K562 (cell line): ENCODE results near the gene AMOTL1. TPM values are rescaled to one million over a fixed set of nuclear protein-coding genes. Genes with fewer than 3 reads are reported as not detected.

Experiments
- BRF2 ChIP-seq: IDR thresholded peaks from 3 replicates; pipeline ENCODE4 v1.6.1; 2011; ENCODE audit warnings: borderline replicate concordance, mild to moderate bottlenecking; ENCODE audit not compliant: insufficient read length, insufficient read depth
- DNMT1 ChIP-seq: fragments of 450-650 bp; IDR thresholded peaks from 2 replicates; pipeline ENCODE4 v1.6.1; 2016; ENCODE audit warnings: antibody characterized with exemption, mild to moderate bottlenecking
- FOS ChIP-seq: IDR thresholded peaks from 3 replicates; pipeline ENCODE4 v1.6.1; 2011; ENCODE audit not compliant: insufficient read length; ENCODE audit errors: extremely low read depth
- HMG20B ChIP-seq: fragments of 250-450 bp; sonication (Bioruptor Pico); IDR thresholded peaks from 2 replicates; pipeline ENCODE4 v1.5.0; 2021; ENCODE audit warnings: mild to moderate bottlenecking
- HOMEZ ChIP-seq: fragments of 250-450 bp; sonication (Bioruptor Pico); IDR thresholded peaks from 2 replicates; pipeline ENCODE4 v1.4.0; 2020; ENCODE audit warnings: mild to moderate bottlenecking, moderate library complexity
- ILK ChIP-seq: fragments of 450-650 bp; IDR thresholded peaks from 2 replicates; pipeline ENCODE4 v1.6.1; 2016; ENCODE audit warnings: missing genetic modification characterization, low read depth, mild to moderate bottlenecking, missing compliant biosample characterization, moderate library complexity, borderline replicate concordance
- KLF6 ChIP-seq: fragments of 250-450 bp; sonication (Bioruptor Pico); IDR thresholded peaks from 2 replicates; pipeline ENCODE4 v1.4.0; 2020; ENCODE audit warnings: mild to moderate bottlenecking, moderate library complexity, borderline replicate concordance
- LEF1 ChIP-seq: fragments of 450-650 bp; IDR thresholded peaks from 2 replicates; pipeline ENCODE4 v1.6.1; 2016; ENCODE audit warnings: mild to moderate bottlenecking
- MNT ChIP-seq, 2 experiments: fragments of 450-650 bp; conservative IDR thresholded peaks; 2 replicates each; pipeline ENCODE4 v1.6.1; 2017; ENCODE audit warnings: mild to moderate bottlenecking in 2 of 2, moderate library complexity in 2 of 2
- NR0B1 ChIP-seq: fragments of 450-650 bp; IDR thresholded peaks from one replicate; pipeline ENCODE4 v1.6.1; 2018; ENCODE audit warnings: mild to moderate bottlenecking, moderate library complexity; ENCODE audit not compliant: partially characterized antibody
- PTRF ChIP-seq: fragments of 450-650 bp; IDR thresholded peaks from 2 replicates; pipeline ENCODE4 v1.6.1; 2016; ENCODE audit warnings: mild to moderate bottlenecking, missing genetic modification characterization, missing compliant biosample characterization
- RBBP5 ChIP-seq: fragments of 200-600 bp; sonication (generic); IDR thresholded peaks from 2 replicates; pipeline ENCODE4 v1.6.1; 2012; ENCODE audit warnings: borderline replicate concordance, mild to moderate bottlenecking, low read length, control low read depth, inconsistent platforms; ENCODE audit not compliant: insufficient read depth, poor library complexity, severe bottlenecking
- RCOR1 ChIP-seq, 2 experiments: IDR thresholded peaks; 2 replicates each; pipeline ENCODE4 v1.6.1; 2012; ENCODE audit warnings: low read depth in 2 of 2, low read length in 2 of 2, borderline replicate concordance in 1 of 2, improper control_type of control experiment in 1 of 2
- SMARCA4 ChIP-seq: fragments of 450-650 bp; IDR thresholded peaks from 2 replicates; pipeline ENCODE4 v1.6.1; 2016
- TEAD1 ChIP-seq, 2 experiments: fragments of 450-650 bp in 1 of 2; sonication (generic) in 1 of 2; formaldehyde crosslinking; IDR thresholded peaks; 2 replicates each; pipeline versions ENCODE4 v1.4.0 to v1.8.0; 2020 to 2022; ENCODE audit warnings: mild to moderate bottlenecking in 2 of 2, missing genetic modification reagents in 1 of 2
- TFAM ChIP-seq: fragments of 250-450 bp; sonication (Bioruptor Pico); conservative IDR thresholded peaks from 2 replicates; pipeline ENCODE4 v1.5.0; 2021; ENCODE audit warnings: mild to moderate bottlenecking, moderate library complexity
- ZBTB12 ChIP-seq: fragments of 250-450 bp; sonication (Bioruptor Pico); IDR thresholded peaks from 2 replicates; pipeline ENCODE4 v1.4.0; 2020
- ZEB2 ChIP-seq: fragments of 450-650 bp; IDR thresholded peaks from 2 replicates; pipeline ENCODE4 v1.6.1; 2016
- ZNF23 ChIP-seq: fragments of 250-450 bp; sonication (Bioruptor Pico); IDR thresholded peaks from 2 replicates; pipeline ENCODE4 v1.4.0; 2020; ENCODE audit warnings: mild to moderate bottlenecking
- ZNF274 ChIP-seq: IDR thresholded peaks from 2 replicates; pipeline ENCODE4 v1.6.1; 2011; ENCODE audit warnings: low read depth, mild to moderate bottlenecking, low read length, moderate library complexity, borderline replicate concordance
- ZNF584 ChIP-seq: fragments of 200-800 bp; sonication (Bioruptor generic); IDR thresholded peaks from 2 replicates; pipeline ENCODE4 v1.6.1; 2016; ENCODE audit warnings: low read depth, mild to moderate bottlenecking, missing genetic modification characterization, missing compliant biosample characterization
- polyA plus RNA-seq, 8 experiments: library from polyadenylated mRNA; depleted of rRNA in 4 of 8; stranded (reverse) in 5 of 8; unstranded in 3 of 8; fragments of >200 nt; fragmentation: Nextera tagmentation in 2 of 8; fragmentation: Illumina TruSeq in 1 of 8; extraction: Ambion mirVana in 2 of 8; extraction: Trizol in 1 of 8; gene quantifications; 2 replicates each; pipeline versions ENCODE4 v1.2.1 to v1.2.3, GENCODE V29; 2011 to 2014; ENCODE audit warnings: inconsistent platforms in 1 of 8, missing spikeins in 1 of 8
- total RNA-seq, 7 experiments: library from RNA; depleted of rRNA in 6 of 7; stranded (reverse); fragments of >200 nt in 6 of 7; fragmentation: Illumina TruSeq in 2 of 7; extraction: Trizol in 2 of 7; gene quantifications; 2 replicates each; pipeline versions ENCODE4 v1.2.1 to v1.2.3, GENCODE V29; 2011 to 2021; ENCODE audit warnings: low replicate concordance in 1 of 7

Gene AMOTL1
- total and polyA plus RNA-seq, 9 of the 15 experiments (the other 6 are each of a cell fraction or from before 2014, with no cell fraction given) = 4.0 to 35.4 (median 14.0) TPM

- TF ChIP-seq NR0B1 (no peak), ZNF274 (no peak), FOS (no peak), MNT (conservative IDR thresholded peaks at IDR 0.05) (no peak), RCOR1 (IDR thresholded peaks at IDR 0.05; ENCODE audit: borderline replicate concordance in 1 of 2, low read depth in 2 of 2, low read length in 2 of 2) (peak in 1 of 2 experiments; percentile 13; a peak in 2 of 4 replicates), ILK (tag) (no peak), HOMEZ (CRISPR knock-in tag) (0 out of 2 replicates have a peak, but pooled peaks have one; percentile 16), ZNF23 (no peak), HMG20B (CRISPR knock-in tag) (no peak), SMARCA4 (peak; percentile 18; the same call in 1 of the 2 replicates), ZNF584 (peak; percentile 61; the same call in 1 of the 2 replicates), ZBTB12 (CRISPR knock-in tag) (peak; percentile 21; the same call in 1 of the 2 replicates), RBBP5 (no peak), BRF2 (no peak), DNMT1 (no peak), TFAM (no peak), LEF1 (peak; percentile 63; the same call in 1 of the 2 replicates), ZEB2 (0 out of 2 replicates have a peak, but pooled peaks have one; percentile 19), TEAD1 (CRISPR knock-in tag; IDR thresholded peaks at IDR 0.05) (0 out of 4 replicates have a peak, but pooled peaks of 1 of the 2 experiments have one; percentile 32), KLF6 (CRISPR knock-in tag) (no peak), PTRF (tag) (no peak)
Observed at GRCh38 chr11:94734563-94735275, 33.4 kb upstream of the AMOTL1 start (continued).
